HL-60 (cell line): ENCODE measurements around the gene KIRREL2.

Experiments
- POLR2AphosphoS5 ChIP-seq: IDR thresholded peaks from 2 replicates; pipeline ENCODE4 v1.6.1; 2012; ENCODE audit warnings: low read depth
- TF ChIP-seq, protein P1 (sequence below): IDR thresholded peaks from one replicate; pipeline ENCODE4 v1.5.1; 2011; ENCODE audit warnings: low read length, control low read depth, inconsistent platforms; ENCODE audit not compliant: insufficient read depth

DNA sequence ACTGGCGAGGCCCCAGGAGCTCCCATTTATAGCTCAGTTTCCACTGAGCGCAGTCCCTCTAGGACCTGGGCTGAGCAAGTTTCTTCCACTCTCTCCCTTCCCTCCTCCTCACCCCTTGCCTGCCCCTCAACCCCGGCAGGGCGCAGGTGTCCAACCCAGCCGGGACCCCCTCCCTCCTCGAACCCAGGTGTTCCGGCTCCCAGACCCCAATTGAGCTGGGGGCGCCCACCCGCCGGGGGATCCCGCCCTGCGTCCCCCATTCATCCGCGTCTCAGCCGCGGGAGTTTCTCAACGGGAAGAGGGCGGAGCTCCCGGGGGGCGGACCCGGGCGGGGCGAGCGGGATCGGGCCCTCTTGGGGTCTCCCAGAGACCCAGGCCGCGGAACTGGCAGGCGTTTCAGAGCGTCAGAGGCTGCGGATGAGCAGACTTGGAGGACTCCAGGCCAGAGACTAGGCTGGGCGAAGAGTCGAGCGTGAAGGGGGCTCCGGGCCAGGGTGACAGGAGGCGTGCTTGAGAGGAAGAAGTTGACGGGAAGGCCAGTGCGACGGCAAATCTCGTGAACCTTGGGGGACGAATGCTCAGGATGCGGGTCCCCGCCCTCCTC, at the start of gene KIRREL2:
- TF ChIP-seq, protein P1, sequence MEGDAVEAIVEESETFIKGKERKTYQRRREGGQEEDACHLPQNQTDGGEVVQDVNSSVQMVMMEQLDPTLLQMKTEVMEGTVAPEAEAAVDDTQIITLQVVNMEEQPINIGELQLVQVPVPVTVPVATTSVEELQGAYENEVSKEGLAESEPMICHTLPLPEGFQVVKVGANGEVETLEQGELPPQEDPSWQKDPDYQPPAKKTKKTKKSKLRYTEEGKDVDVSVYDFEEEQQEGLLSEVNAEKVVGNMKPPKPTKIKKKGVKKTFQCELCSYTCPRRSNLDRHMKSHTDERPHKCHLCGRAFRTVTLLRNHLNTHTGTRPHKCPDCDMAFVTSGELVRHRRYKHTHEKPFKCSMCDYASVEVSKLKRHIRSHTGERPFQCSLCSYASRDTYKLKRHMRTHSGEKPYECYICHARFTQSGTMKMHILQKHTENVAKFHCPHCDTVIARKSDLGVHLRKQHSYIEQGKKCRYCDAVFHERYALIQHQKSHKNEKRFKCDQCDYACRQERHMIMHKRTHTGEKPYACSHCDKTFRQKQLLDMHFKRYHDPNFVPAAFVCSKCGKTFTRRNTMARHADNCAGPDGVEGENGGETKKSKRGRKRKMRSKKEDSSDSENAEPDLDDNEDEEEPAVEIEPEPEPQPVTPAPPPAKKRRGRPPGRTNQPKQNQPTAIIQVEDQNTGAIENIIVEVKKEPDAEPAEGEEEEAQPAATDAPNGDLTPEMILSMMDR: no peak
- no peak for TF ChIP-seq POLR2AphosphoS5
